ENCODE results near the gene TMTC3.

The TMTC3 gene

DNA sequence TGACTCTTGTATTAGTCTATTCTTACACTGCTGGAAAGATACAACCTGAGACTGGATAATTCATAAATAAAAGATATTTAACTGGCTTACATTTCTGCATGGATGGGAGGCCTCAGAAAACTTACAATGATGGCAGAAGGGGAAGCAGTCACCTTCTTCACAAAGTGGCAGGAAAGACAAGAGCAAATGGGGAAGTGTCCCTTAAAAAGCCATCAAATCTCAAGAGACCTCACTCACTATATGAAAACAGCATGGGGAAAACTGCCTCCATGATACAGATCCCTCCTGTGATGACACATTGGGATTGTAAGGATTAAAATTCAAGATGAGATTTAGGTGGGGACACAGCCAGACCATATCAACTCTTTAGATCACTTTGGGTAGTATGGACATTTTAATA lies 83.7 kb downstream of the TMTC3 start:
- intact Hi-C loops (cut with DNase I; ENCODE audit: low total_unique reads) = no loop called here
- H3K27me3 ChIP-seq = no peaks in the 10 kb centered on the region
- H3K27ac ChIP-seq = no peak overlapping the region

GRCh38 chr12:88227263-88227662 lies 85.2 kb downstream of the TMTC3 start:
- DNase-seq = no peak
- Histone ChIP-seq H3K4me3 (no peak overlapping the region), H3K36me3 (no peaks in the 10 kb centered on the region), H3K27ac (no peak overlapping the region), H3K27me3 (no peaks in the 10 kb centered on the region), H3K9me3 (peaks cover 4 to 10% (median 5%) of the 10 kb centered on the region in 3 donors), H3K4me1 (no peaks in the 10 kb centered on the region)
- intact Hi-C loops (cut with DNase I; ENCODE audit: low total_unique reads) = no loop called here
- no peak for TF ChIP-seq CTCF (IDR thresholded peaks at IDR 0.05)

More for the DNA sequence above, 83.7 kb downstream of the TMTC3 start:
- Histone ChIP-seq H3K4me1 (no peaks in the 10 kb centered on the region), H3K4me3 (no peak overlapping the region), H3K9me3 (peaks cover 4 to 15% (median 5%) of the 10 kb centered on the region in 3 donors), H3K36me3 (no peaks in the 10 kb centered on the region)
- no peak for DNase-seq
- TF ChIP-seq CTCF (IDR thresholded peaks at IDR 0.05) = no peak

DNA sequence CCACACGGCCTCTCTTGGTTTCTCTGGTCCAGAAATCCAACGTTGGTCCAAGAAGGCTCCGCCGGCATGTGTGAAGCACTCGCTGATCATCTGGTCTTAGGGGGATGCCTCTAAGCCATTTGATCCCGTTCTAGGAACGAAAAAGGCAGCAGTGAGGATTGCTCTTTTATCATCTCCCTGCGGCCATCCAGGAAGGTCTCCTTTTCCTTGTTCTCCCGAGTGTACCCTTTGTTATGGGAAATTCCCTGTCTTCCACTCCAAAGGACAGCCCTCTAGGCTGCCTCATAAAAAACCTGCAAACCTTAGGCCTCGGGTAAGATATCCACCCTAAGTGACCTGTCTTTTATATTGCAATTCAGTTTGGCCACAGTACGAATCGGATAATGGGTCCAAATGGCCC lies 85.8 kb downstream of the TMTC3 start:
- Histone ChIP-seq H3K27me3 (no peaks in the 10 kb centered on the region), H3K4me1 (no peaks in the 10 kb centered on the region), H3K9me3 (peaks cover 3 to 8% (median 4%) of the 10 kb centered on the region in 3 donors), H3K36me3 (no peaks in the 10 kb centered on the region), H3K4me3 (no peak overlapping the region), H3K27ac (no peak overlapping the region)
- no peak for DNase-seq
- intact Hi-C loops (cut with DNase I; ENCODE audit: low total_unique reads) = no loop called here
- no peak for TF ChIP-seq CTCF (IDR thresholded peaks at IDR 0.05)

GRCh38 chr12:88228720-88229119 lies 86.6 kb downstream of the TMTC3 start:
- no peaks in the 10 kb centered on the region for H3K36me3 ChIP-seq
- H3K27ac ChIP-seq = no peak overlapping the region
- no peak overlapping the region for H3K4me3 ChIP-seq
- no peak for DNase-seq
- no peak for TF ChIP-seq CTCF (IDR thresholded peaks at IDR 0.05)
- intact Hi-C loops (cut with DNase I; ENCODE audit: low total_unique reads) = no loop called here
- no peaks in the 10 kb centered on the region for H3K9me3 ChIP-seq
- H3K27me3 ChIP-seq = no peaks in the 10 kb centered on the region
- no peaks in the 10 kb centered on the region for H3K4me1 ChIP-seq

- intact Hi-C loops (cut with DNase I; ENCODE audit: low total_unique reads) = no loop called here
- Histone ChIP-seq H3K36me3 (no peaks in the 10 kb centered on the region), H3K27me3 (no peaks in the 10 kb centered on the region), H3K27ac (no peak overlapping the region), H3K9me3 (no peaks in the 10 kb centered on the region), H3K4me3 (no peak overlapping the region), H3K4me1 (no peaks in the 10 kb centered on the region)
- TF ChIP-seq CTCF (IDR thresholded peaks at IDR 0.05) = no peak
- no peak for DNase-seq
Observed at GRCh38 chr12:88230271-88230670, 88.2 kb downstream of the TMTC3 start.

DNA sequence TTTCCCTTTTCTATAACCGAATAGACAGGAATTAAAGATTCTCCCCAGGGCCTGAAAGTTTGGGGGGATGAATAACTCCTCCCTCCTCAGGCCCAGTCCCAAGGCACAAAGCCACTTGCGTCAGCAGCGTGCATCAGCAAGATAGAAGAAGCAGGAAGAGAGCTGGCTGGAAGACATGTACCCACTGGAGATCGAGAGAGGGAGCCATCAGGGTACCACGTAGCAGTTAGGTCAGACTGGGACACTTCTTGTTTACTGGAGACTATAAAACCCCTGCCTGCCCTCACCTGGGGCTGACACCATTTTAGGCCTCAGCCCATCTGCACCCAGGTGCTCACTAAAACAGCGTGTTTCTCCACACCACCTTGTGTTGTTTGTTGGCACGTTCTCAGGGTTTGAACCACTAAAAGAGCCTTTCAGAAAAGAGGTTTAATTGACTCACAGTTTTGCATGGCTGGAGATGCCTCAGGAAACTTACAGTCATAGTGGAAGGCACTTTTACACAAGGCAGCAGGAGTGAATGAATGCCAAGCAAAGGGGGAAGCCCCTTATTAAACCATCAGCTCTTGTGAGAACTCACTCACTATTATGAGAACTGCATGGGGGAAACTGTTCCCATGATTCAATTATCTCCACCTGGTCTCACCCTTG lies 93.2 kb downstream of the TMTC3 start:
- no peak overlapping the region for H3K27ac ChIP-seq
- H3K27me3 ChIP-seq = no peaks in the 10 kb centered on the region
- H3K4me3 ChIP-seq = no peak overlapping the region
- intact Hi-C loops (cut with DNase I; ENCODE audit: low total_unique reads) = no loop called here
- no peak for TF ChIP-seq CTCF (IDR thresholded peaks at IDR 0.05)
- no peaks in the 10 kb centered on the region for H3K36me3 ChIP-seq
- H3K9me3 ChIP-seq = no peaks in the 10 kb centered on the region
- no peaks in the 10 kb centered on the region for H3K4me1 ChIP-seq
- DNase-seq = no peak

All from tibial artery (tissue), 4 donors.